NCI-H2196 treated with DMSO at 0.1 percent for 48 hours (cell line): ENCODE data around the gene ELK4.
A peak's percentile ranks its signal among the peaks of the same experiment; 100 is the strongest.
"Not testable (repeated sequence)": the region's sequence is repeated elsewhere in the genome, so short reads cannot be mapped to it uniquely, and the experiment has no call there.

ENCODE experiments used
- DNase-seq: peaks from one replicate; lab custom pipeline; 2025; ENCODE audit not compliant: unreplicated experiment; lab: John Stamatoyannopoulos, UW

Gene ELK4

DNA sequence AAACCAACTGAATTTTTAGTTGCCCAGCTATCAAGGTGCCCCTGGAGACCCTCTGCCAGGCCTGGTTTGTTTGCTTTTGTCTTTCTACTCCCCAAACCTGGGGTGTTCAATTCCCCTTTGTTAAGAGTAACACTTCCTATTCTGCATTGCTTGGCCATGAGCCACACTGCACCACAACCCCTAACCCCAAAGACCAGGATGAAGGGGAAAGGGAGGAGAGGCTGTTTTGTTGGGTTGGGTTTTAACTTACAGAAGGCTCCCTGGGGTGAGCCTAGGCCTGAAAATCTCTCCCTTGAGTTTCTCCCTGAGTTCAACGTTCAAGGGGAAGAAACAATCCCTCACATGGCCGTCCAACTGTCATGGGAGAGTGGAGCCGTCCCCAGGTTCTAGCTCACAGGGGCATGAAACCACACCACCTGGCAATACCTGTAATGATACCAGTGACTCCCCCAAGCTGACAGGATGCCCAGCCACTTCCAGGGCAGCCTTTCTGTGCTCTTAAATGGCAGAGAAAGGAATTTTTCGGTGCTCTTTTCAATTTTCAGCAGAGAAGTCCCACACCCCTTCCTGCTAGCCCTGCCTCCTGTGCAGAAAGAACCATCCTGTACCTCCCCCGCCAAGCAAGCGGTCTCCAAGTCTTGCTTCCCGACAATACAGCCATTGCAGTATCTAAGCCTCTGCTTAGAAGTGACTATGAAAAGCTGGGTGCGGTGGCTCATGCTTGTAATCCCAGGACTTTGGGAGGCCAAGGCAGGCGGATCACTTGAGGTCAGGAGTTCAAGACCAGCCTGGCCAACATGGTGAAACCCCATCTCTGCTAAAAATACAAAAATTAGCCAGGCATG lies 33.6 kb upstream of the ELK4 start:
- DNase-seq, result no peak

DNA sequence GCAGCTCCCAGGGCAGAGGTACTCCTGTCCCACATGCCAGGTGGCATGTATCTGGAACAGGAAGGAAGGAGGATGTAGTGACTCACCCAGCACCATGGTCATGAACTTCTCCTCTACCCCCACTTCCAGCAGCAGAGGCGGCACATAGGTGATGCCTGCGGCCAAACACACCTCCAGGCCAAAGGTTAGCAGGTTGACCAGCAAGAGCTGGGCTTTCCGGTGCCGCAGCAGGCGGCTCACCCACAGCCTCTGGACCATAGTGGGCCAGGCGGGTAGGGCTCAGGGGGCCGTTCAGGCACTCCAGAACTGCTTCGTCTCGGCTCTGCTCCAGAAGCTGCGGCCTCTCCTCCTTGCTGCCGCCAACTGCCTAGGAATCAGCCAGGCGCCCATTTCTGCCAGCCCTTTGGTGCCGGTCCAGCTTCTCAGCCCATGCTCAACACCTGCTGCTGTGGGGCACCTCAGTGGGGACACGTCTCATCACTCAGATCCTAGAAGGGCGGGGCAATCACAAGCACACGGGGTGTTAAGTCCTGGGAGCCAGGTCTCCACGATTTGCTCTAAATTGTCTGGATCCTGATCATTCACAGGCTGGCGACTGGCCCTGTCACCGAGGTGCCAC lies 32.7 kb upstream of the ELK4 start:
- peak; percentile 46 for DNase-seq

DNA sequence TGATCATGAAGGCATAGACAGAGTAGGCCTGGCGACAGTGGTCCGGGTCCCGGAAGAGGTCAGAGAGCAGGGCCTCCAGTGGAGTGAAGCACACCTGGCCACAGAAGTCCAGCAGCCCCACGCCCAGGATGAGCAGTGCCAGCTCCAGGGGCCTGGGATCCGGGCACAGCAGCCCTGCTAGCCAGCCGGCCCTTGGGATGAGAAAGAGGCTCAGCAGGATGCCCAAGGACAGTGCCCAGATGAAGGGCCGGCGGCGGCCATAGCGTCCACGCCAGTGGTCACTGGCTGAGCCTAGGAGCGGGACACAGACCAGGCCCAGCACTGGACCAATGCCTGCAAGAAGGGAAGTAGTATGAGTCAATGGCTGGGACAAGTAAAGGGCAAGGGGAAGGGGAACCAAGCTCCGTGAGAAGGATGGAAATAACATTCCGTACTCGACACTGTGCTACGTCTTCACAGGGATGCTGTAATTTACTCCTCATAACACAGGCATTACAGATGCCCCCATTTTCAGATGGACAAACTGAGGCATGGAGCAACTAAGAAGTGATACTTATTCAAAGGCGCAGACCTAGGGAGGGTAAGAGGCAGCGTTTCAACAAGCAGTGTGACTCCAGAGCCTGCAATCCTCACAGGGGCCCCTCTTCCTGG lies 31.6 kb upstream of the ELK4 start:
- DNase-seq, result no peak

DNA sequence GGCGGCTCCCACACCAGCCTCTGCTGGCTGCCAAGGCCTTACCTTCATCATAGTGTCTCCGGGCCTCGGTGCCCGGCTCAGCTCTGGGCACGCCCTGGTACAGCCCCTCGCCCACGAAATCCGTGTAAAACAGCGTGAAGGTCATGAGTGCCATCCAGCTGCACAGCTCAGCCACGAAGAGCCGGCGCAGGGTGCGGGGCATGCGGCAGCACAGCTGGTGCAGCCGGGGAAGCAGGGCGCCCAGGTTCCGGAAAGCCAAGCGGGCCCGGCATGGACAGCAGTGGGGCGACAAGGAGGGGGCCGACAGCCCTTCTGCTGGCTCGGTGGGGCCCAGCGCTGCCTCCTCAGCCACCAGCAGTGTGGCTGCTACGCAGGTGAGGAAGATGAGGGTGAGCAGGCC lies 31.0 kb upstream of the ELK4 start:
- DNase-seq, result no peak

DNA sequence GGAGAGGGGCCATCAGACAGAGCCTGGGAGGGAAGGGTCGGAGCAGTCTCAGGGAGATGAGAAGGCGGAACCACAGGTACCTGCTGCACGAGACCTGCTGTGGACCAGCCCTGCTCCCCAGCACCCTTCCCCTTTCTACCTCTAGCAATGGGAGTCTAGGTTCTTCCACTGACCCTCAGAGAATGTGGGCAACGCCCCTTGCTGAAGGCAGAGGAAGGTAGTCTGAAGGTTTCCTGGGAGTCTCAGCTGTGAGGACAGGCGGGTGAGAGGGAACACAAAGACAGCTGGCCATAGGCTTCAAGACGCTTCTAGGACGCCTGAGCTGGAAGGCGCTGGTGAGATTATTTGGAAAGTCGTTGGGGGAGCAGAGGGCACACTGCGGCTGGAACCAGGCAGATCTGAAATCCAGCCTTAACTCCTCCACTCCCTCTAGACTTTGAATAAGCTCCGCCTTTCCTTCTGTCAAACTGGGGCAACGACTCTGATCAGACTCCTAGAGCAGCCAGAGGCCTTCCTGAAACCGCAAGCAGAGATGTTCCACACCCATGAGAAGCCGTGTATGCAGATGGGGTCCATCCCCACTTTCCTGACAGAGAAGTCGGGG lies 30.4 kb upstream of the ELK4 start:
- no peak for DNase-seq

DNA sequence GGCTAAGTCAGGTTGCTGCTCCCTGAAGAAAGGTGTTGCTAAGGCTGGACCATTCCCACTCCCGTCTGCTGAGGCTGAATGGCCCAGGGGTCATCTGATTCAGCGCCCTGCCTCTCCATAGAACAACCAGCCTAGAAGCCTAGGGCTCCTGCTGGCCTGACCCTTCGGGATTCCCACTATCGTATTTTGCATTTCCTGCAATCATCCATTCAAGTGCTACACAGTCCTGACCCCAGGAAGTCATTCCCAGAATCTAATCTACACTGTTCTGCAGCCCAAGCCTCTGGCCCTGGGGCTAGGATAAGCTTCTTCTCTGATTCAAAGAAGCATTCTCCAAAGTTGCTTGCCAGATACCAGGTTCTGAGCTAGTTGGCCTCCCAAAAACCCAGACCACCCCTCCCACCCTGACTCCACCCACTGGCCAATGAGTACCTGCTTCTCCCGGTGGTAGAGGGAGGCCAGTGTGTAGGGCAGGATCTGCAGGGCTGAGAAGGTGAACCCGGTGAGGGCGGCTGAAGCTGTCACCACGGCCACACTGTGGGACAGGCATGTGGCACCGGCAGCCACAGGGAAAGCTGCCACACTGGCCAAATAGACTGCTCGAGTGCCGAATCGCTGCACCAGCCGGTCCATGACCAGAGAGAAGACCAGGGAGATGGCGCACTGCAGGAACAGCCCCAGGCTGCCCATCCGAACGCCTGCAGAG lies 29.8 kb upstream of the ELK4 start:
- DNase-seq, result no peak

DNA sequence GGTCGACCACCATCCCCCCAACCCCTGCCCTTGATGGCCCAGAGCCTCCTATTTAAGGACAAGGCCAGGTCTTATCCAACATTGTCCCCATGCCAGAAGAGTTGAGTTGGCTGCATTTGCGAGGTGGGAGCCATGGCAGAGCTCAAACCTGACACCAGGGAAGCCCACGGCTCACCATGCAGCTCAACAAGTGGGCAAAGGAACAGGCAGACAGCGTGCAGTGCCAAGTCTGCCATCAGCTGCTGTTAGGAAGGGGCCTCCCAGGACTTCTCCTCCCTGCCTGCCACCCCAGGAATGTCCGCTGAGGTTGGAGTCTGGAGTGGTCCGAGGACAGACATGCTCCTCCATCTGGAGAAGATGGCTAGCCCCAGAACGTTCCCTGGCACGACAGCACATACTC lies 28.6 kb upstream of the ELK4 start:
- no peak for DNase-seq

DNA sequence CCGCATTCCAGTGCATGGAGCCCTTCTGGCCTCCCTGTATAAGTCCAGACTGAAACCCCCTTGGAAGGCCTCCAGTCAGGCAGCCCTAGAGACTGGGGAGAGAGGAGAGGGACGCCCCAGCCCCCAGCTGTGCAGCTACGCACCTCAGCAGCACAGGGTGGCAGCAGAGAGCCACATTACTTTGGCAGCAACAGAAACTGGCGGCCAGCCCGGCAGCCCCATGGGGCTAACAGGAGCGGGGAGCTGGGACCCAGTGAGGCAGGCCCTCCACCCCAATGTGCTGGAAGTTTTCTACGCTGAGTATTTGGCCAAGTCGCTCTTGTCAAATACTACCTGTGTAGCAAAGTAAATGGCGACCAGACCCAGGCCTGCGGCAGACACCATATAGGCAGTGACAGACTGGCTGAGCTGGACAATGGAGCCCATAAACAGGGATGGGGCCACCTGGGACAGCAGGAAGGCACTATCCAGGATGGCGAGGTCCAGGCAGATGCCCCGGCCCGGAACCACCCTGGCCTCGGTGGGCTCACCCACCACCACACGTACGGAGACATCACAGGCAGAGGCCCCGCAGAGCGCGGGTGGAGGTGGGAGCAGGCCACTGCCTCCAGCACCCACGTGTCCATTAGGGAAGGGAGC lies 27.3 kb upstream of the ELK4 start:
- peak; percentile 39 for DNase-seq

DNA sequence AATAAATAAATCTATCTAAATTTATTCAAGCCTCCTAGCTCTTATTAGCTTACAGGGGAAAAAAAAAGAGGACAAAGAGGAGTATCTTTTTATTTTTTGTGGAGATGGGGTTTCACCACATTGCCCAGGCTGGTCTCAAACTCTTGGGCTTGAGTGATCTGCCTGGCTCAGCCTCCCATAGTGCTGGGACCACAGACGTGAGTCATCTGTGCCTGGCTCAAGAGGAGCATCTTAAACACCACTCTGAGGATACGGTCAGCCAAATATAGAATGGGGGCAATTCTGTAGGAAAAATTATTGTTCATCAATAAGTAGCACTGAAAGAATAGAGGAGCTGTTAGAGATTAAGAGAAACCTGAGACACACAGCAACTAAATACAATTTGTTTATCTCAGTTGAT lies 24.4 kb upstream of the ELK4 start:
- DNase-seq, result no peak

DNA sequence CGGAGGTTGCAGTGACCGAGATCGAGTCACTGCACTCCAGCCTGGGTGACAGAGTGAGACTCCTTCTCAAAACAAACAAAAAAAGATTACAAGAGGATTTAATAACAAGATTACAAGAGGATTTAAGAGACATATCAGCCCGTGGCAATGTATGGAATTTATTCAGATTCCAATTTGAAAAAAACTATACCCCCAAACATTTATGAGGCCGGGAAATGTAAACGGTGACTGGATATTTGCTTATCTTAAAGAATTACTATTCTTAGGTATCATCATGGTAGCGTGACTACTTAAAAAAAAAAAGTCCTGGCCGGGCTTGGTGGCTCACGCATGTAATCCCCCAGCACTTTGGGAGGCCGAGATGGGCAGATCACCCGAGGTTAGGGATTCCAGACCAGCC lies 21.2 kb upstream of the ELK4 start:
- no peak for DNase-seq

DNA sequence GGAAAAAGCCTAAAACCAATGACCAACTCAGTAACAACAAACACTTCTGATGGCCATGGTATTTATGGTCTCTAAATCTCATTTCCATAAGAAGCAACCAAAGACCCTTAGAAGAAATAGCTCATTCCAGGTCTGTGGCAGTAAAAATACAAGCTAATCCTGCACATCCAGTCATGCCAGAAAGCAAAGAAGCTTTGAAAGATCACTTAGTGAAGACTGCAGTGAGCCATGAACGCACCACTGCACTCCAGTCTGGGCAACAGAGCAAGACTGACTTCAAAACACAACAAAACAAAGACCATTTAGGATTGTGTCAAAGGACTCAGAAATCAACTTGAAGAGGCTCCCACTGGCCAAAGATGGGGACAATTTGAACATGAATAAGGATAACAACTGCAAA lies 18.4 kb upstream of the ELK4 start:
- no peak for DNase-seq

DNA sequence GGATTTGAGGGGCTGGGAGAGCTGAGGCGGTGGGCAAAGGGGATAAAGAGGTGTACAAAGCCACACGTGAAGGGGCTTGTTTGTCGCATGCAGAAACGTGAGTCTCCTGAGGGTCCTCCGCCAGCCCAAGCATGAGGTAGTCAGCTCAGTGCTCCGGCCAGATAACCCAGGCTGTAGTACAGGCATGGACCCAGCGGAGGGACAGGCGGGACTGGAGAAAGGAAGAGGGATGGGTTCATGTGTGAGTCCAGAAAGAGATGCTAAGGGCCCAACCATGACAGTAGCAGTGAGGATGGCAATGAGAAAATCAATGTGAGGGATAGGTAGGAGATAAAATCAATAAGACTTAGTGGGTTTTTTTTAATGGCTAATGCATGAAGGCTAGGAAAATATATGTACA lies 13.7 kb upstream of the ELK4 start:
- no peak for DNase-seq

DNA sequence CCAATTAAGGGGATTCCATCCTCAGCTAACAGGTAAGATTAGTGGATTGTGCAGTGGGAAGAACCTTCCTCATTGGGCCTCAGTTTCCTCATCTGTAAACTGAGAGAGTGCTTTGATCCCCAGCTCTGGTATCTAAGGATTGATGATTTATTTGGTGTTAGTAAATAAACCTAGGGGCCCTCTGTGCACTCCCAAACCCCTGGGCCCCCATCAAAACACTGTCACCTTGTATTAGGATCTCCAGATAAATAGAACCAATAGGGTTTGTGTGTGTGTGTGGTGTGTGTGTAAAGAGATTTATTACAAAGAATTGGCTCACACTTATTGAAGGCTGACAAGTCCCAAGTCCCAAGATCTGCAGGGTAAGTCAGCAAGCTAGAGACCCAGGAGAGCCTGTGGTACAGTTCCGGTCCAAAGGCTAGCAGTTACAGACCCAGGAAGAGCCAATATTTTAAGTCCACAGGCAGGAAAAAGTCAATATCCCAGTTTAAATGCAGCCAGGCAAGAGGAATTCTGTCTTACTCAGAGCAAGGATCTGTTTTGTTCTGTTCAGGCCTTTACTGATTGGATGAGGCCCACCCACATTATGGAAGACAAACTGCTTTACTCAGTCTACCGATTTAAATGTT lies 11.0 kb upstream of the ELK4 start:
- DNase-seq, result no peak

DNA sequence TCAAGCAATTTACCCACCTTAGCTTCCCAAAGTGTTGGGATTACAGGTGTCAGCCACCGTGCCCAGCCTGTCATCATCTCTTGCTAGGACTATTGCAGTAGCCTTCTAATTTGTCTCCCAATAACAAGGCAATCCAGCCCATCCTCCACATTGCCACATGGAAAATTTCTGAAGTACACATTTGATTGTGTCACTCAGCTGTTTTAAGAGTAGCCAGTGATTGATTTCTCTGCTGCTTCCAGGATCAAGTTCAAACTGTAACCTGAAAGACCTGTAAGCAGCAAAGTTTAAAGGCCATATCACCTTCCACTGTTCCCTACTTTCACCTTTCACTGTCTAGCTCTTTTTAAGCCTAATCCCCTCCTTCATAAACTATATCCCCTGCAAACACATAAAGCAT lies 7.8 kb upstream of the ELK4 start:
- DNase-seq, result no peak

DNA sequence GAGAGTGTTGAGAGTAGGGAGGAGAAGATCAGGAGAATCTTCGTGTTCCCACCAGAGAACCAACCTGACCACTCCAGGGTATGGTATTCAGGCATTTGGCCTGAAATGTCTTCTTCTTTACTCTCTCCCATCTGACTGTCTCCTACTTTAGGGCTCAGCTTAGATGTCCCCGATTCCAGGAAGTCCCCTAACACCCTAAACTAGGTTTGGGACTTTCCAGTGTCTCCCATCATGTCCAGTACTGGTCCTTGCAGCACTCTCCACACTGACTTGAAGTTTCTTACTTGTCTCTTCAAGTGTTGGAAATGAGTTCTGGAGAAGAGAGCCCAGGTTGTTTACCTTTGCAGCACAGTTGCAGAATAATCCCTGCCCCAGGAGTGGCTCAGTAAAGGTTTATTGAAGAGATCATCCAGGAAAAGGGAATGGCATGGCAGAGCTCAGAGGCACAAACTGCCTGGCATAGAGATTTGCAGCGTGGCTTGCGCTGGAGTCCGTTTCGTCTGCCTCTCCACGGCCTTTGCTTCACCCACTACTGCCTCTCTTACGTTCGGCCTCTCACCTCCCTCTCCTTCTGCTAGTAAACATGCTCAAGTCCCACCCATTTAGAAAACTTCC lies 6.2 kb upstream of the ELK4 start:
- DNase-seq, result no peak

DNA sequence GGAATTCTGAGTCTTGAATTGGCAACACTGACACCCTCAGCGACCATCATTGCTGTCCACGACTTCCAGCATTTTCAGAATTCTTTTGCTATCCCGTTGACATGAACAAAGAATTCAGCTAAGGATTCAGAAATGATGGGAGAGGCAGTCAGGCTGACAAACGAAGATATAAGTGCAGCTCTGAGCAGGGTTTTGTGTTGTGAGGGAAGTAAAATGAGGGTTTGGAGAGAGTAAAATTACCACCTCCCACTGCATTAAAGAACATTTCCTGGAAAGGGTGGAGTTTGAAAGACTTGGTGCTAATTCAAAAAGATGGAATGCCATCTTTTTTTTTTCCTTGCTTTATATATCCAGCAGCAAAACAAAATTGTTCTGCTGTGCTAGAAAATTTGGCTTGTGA lies 4.9 kb upstream of the ELK4 start:
- DNase-seq, result no peak

DNA sequence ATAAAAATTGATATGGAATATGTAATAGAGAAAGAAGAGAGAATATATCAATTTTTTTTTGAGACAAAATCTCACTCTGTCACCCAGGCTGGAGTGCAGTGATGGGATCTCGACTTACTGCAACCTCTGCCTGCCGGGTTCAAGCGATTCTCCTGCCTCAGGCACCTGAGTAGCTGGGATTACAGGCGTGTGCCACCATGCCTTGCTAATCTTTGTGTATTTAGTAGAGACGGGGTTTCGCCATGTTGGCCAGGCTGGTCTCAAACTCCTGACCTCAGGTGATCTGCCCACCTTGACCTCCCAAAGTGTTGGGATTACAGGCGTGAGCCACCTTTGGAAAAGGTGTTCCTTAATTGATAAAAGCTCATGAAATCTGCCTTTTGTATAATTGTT lies 4.3 kb upstream of the ELK4 start:
- not testable (repeated sequence) for DNase-seq

DNA sequence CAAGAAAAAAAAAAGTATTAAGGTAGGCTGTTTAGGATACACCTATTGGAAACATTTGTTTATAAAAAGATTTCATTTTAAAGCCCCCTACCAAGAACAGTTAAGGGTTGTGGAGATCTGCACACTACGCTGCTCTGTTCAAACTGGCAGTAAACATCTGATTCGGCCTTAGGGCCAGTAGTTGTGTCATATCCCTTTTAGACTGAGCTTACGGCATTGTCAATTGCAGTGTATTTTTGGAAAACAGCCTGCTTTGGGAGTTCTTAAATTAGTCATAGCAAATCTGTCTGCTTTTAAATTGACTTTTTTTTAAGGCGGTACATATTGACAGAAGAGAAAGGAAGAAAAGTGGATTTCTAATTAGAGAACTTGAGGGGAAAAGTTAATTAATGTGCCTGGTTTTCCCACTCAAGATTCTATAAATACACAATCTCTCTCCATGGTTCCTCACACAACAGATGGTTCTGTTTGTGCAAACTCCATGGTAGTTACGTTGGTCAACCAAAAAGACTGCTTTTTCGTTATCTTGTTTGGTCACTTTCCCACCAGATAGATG lies 1.7 kb upstream of the ELK4 start:
- DNase-seq, result no peak

DNA sequence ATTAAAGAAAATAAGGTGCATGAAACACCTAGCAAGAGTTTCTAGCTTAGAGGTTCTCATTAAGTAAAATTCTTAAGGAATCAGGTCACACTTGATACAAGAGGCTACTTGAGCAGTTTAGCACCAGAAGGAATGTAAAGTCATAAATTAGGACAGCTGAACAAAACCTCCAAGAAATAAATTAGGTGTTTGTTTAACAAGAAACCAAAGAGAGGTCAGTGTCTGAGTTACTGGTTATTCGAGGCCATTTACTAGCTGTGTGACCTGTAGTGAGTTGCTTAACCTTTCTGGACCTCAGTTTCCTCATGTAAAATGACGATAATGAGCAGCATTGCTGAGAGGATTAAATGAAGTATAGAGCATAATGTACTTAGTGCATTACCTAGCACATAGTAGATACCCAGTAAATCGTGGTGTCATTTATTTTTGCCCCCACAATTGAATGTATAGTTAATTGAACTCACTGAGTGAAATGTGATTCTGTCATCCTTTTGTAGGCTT lies 908 bp upstream of the ELK4 start:
- no peak for DNase-seq
